Measurements from ENCODE around the gene ACSL6. TPM values are rescaled to one million over a fixed set of nuclear protein-coding genes. Genes with fewer than 3 reads are reported as not detected.

ACSL6 gene
- total RNA-seq, 2 experiments from 2014 or later = 3.1 to 3.3 TPM

GRCh38 chr5:132012371-132013005 is 1.0 kb upstream of the ACSL6 start:
- Mint-ChIP-seq H3K36me3 (ENCODE audit: low read depth) (no peaks in the 10 kb centered on the region), H3K27ac (no peak overlapping the region), H3K27me3 (peaks cover 63% of the 10 kb centered on the region), H3K9me3 (ENCODE audit: low read depth) (no peaks in the 10 kb centered on the region), H3K4me1 (peaks cover 26% of the 10 kb centered on the region), H3K4me3 (peak overlapping the region; percentile 45)
- ChIA-PET POLR2A (interaction anchor here (0.5 kb wide), 1 partner anchor 43 kb away, joined by 5 read pairs; no protein-coding TSS in a partner anchor), CTCF (interaction anchor here (0.6 to 1.0 kb wide), 3 partner anchors 51 to 425 kb away, joined by 3 to 5 read pairs (median 4); no protein-coding TSS in a partner anchor)
- DNase-seq (peak; percentile 60), ATAC-seq (peak; percentile 32)
- intact Hi-C loops (cut with DNase I, micrococcal nuclease) = no loop called here

- H3K4me3 Mint-ChIP-seq = peak overlapping the region; percentile 68
- peaks cover 50% of the 10 kb centered on the region for H3K27me3 Mint-ChIP-seq
- ATAC-seq (no peak), DNase-seq (no peak)
- no peaks in the 10 kb centered on the region for H3K9me3 Mint-ChIP-seq (ENCODE audit: low read depth)
- H3K4me1 Mint-ChIP-seq = peaks cover 18% of the 10 kb centered on the region
- POLR2A ChIA-PET = interaction anchor here (0.6 kb wide), 2 partner anchors 370 to 482 kb away, joined by 3 read pairs; no protein-coding TSS in a partner anchor
- intact Hi-C loops (cut with DNase I, micrococcal nuclease) = no loop called here
- H3K27ac Mint-ChIP-seq = no peak overlapping the region
- no peaks in the 10 kb centered on the region for H3K36me3 Mint-ChIP-seq (ENCODE audit: low read depth)
- CTCF ChIA-PET = interaction anchor here (0.6 to 6.9 kb wide), 5 partner anchors 10 to 422 kb away, joined by 3 to 109 read pairs (median 3); no protein-coding TSS in a partner anchor
Measured at GRCh38 chr5:132010989-132011621, 353 bp downstream of the ACSL6 start.

- no peaks in the 10 kb centered on the region for H3K36me3 Mint-ChIP-seq (ENCODE audit: low read depth)
- peaks cover 47% of the 10 kb centered on the region for H3K27me3 Mint-ChIP-seq
Measured at GRCh38 chr5:132010645-132010988, 841 bp downstream of the ACSL6 start.

GRCh38 chr5:132009706-132010405 is 1.6 kb downstream of the ACSL6 start:
- peaks cover 40% of the 10 kb centered on the region for H3K27me3 Mint-ChIP-seq
- no peaks in the 10 kb centered on the region for H3K36me3 Mint-ChIP-seq (ENCODE audit: low read depth)
- CTCF ChIA-PET = interaction anchor here (0.6 to 6.9 kb wide), 6 partner anchors 11 to 421 kb away, joined by 3 to 109 read pairs (median 5); no protein-coding TSS in a partner anchor
- H3K9me3 Mint-ChIP-seq (ENCODE audit: low read depth) = no peaks in the 10 kb centered on the region
- H3K4me3 Mint-ChIP-seq = peak overlapping the region; percentile 68
- DNase-seq = peak; percentile 3
- intact Hi-C loops (cut with DNase I, micrococcal nuclease) = loop anchor here (2.0 to 10.0 kb wide), 4 partner anchors 53 to 588 kb away; partner anchors contain the start of gene FNIP1 (in 2 of the 2)
- no peak overlapping the region for H3K27ac Mint-ChIP-seq
- peaks cover 18% of the 10 kb centered on the region for H3K4me1 Mint-ChIP-seq
- no peak for ATAC-seq
- POLR2A ChIA-PET = interaction anchor here (0.6 kb wide), 1 partner anchor 87 kb away, joined by 3 read pairs; no protein-coding TSS in a partner anchor

More at GRCh38 chr5:132010645-132010988, 841 bp downstream of the ACSL6 start:
- no peak overlapping the region for H3K27ac Mint-ChIP-seq
- POLR2A ChIA-PET = no interaction called here
- intact Hi-C loops (cut with DNase I, micrococcal nuclease) = no loop called here
- H3K4me1 Mint-ChIP-seq = peaks cover 18% of the 10 kb centered on the region
- DNase-seq (peak; percentile 3), ATAC-seq (no peak)
- CTCF ChIA-PET = interaction anchor here (0.6 to 6.9 kb wide), 5 partner anchors 11 to 422 kb away, joined by 3 to 109 read pairs (median 3); no protein-coding TSS in a partner anchor
- no peaks in the 10 kb centered on the region for H3K9me3 Mint-ChIP-seq (ENCODE audit: low read depth)
- peak overlapping the region; percentile 68 for H3K4me3 Mint-ChIP-seq

GRCh38 chr5:132008961-132009680 is 2.3 kb downstream of the ACSL6 start:
- Mint-ChIP-seq H3K4me3 (no peak overlapping the region), H3K9me3 (ENCODE audit: low read depth) (no peaks in the 10 kb centered on the region), H3K27ac (no peak overlapping the region), H3K36me3 (ENCODE audit: low read depth) (no peaks in the 10 kb centered on the region), H3K4me1 (peaks cover 18% of the 10 kb centered on the region), H3K27me3 (peaks cover 36% of the 10 kb centered on the region)
- intact Hi-C loops (cut with DNase I, micrococcal nuclease) = loop anchor here (1.0 to 10.0 kb wide), 6 partner anchors 54 to 587 kb away; partner anchors contain the start of gene FNIP1 (in 2 of the 2)
- ATAC-seq (no peak), DNase-seq (no peak)
- CTCF ChIA-PET = interaction anchor here (0.6 to 6.9 kb wide), 11 partner anchors 10 to 511 kb away, joined by 3 to 109 read pairs (median 4); no protein-coding TSS in a partner anchor
- POLR2A ChIA-PET = interaction anchor here (0.6 kb wide), 1 partner anchor 88 kb away, joined by 3 read pairs; no protein-coding TSS in a partner anchor

- ChIA-PET POLR2A (no interaction called here), CTCF (interaction anchor here (0.6 to 6.9 kb wide), 34 partner anchors 9 to 585 kb away, joined by 3 to 109 read pairs (median 4); no protein-coding TSS in a partner anchor)
- no peak for DNase-seq
- Mint-ChIP-seq H3K27me3 (peaks cover 29% of the 10 kb centered on the region), H3K4me1 (peaks cover 18% of the 10 kb centered on the region), H3K9me3 (ENCODE audit: low read depth) (no peaks in the 10 kb centered on the region), H3K27ac (no peak overlapping the region), H3K36me3 (ENCODE audit: low read depth) (no peaks in the 10 kb centered on the region), H3K4me3 (no peak overlapping the region)
- intact Hi-C loops (cut with DNase I, micrococcal nuclease) = loop anchor here (1.0 to 10.0 kb wide), 6 partner anchors 55 to 586 kb away; partner anchors contain the start of gene FNIP1 (in 2 of the 2)
- ATAC-seq = peak; percentile 14
Measured at GRCh38 chr5:132008163-132008473, 3.3 kb downstream of the ACSL6 start.

GRCh38 chr5:132007399-132008162 is 3.9 kb downstream of the ACSL6 start:
- H3K4me3 Mint-ChIP-seq = no peak overlapping the region
- peaks cover 21% of the 10 kb centered on the region for H3K4me1 Mint-ChIP-seq
- H3K9me3 Mint-ChIP-seq (ENCODE audit: low read depth) = no peaks in the 10 kb centered on the region
- DNase-seq (peak; percentile 90), ATAC-seq (peak; percentile 79)
- no peak overlapping the region for H3K27ac Mint-ChIP-seq
- peaks cover 28% of the 10 kb centered on the region for H3K27me3 Mint-ChIP-seq
- intact Hi-C loops (cut with DNase I, micrococcal nuclease) = loop anchor here (1.0 to 10.0 kb wide), 7 partner anchors 55 to 585 kb away; partner anchors contain the start of gene FNIP1 (in 2 of the 2)
- CTCF ChIA-PET = interaction anchor here (0.6 to 6.9 kb wide), 46 partner anchors 9 to 584 kb away, joined by 3 to 109 read pairs (median 4); no protein-coding TSS in a partner anchor
- POLR2A ChIA-PET = interaction anchor here (0.6 kb wide), 1 partner anchor 201 kb away, joined by 4 read pairs; no protein-coding TSS in a partner anchor
- no peaks in the 10 kb centered on the region for H3K36me3 Mint-ChIP-seq (ENCODE audit: low read depth)

GRCh38 chr5:132006331-132007120 is 4.9 kb downstream of the ACSL6 start:
- CTCF ChIA-PET = interaction anchor here (0.6 to 6.9 kb wide), 21 partner anchors 10 to 563 kb away, joined by 3 to 109 read pairs (median 4); no protein-coding TSS in a partner anchor
- H3K4me1 Mint-ChIP-seq = peaks cover 30% of the 10 kb centered on the region
- POLR2A ChIA-PET = interaction anchor here (0.6 kb wide), 1 partner anchor 200 kb away, joined by 4 read pairs; no protein-coding TSS in a partner anchor
- H3K4me3 Mint-ChIP-seq = no peak overlapping the region
- H3K9me3 Mint-ChIP-seq (ENCODE audit: low read depth) = no peaks in the 10 kb centered on the region
- no peak for DNase-seq
- no peak for ATAC-seq
- no peaks in the 10 kb centered on the region for H3K36me3 Mint-ChIP-seq (ENCODE audit: low read depth)
- peaks cover 22% of the 10 kb centered on the region for H3K27me3 Mint-ChIP-seq
- intact Hi-C loops (cut with DNase I, micrococcal nuclease) = loop anchor here (1.0 to 10.0 kb wide), 5 partner anchors 196 to 584 kb away; partner anchors contain the start of gene FNIP1 (in 2 of the 2)
- no peak overlapping the region for H3K27ac Mint-ChIP-seq

GRCh38 chr5:132005591-132005990 is 5.9 kb downstream of the ACSL6 start:
- ChIA-PET POLR2A (no interaction called here), CTCF (interaction anchor here (0.6 to 6.9 kb wide), 7 partner anchors 9 to 417 kb away, joined by 3 to 109 read pairs (median 3); no protein-coding TSS in a partner anchor)
- H3K4me1 Mint-ChIP-seq = peaks cover 32% of the 10 kb centered on the region
- no peak overlapping the region for H3K4me3 Mint-ChIP-seq
- H3K27me3 Mint-ChIP-seq = peaks cover 15% of the 10 kb centered on the region
- no peak overlapping the region for H3K27ac Mint-ChIP-seq
- H3K9me3 Mint-ChIP-seq (ENCODE audit: low read depth) = no peaks in the 10 kb centered on the region
- ATAC-seq (no peak), DNase-seq (no peak)
- intact Hi-C loops (cut with DNase I, micrococcal nuclease) = loop anchor here (5.0 to 10.0 kb wide), 3 partner anchors 208 to 583 kb away; partner anchors contain the start of gene FNIP1 (in 2 of the 2)
- H3K36me3 Mint-ChIP-seq (ENCODE audit: low read depth) = no peaks in the 10 kb centered on the region

Measured in activated CD4-positive, alpha-beta T cell treated with anti-CD3 and anti-CD28 coated beads for 36 hours (primary cell).